Liver (tissue), 9 donors: ENCODE data around the gene MVB12B. TPM values are rescaled to one million over a fixed set of nuclear protein-coding genes. Genes with fewer than 3 reads are reported as not detected.

Source experiments
- DNase-seq: peaks from one replicate; pipeline ENCODE4 v3.0.0-alpha.2; 2017; ENCODE audit warnings: low spot score
- H3K27ac ChIP-seq, 2 donors: one replicate each; pipeline ENCODE4 v1.7.0; 2013; ENCODE audit warnings: inconsistent platforms in 2 of 2, low read length in 2 of 2, control low read depth in 1 of 2, low read depth in 1 of 2, mild to moderate bottlenecking in 1 of 2
- H3K27me3 ChIP-seq, 4 donors: one replicate each; pipeline versions ENCODE4 v1.6.1 to v1.7.0; 2013; ENCODE audit warnings: low read length in 3 of 4, inconsistent platforms in 1 of 4, mild to moderate bottlenecking in 1 of 4, moderate library complexity in 1 of 4; ENCODE audit not compliant: control insufficient read depth in 4 of 4, insufficient read depth in 4 of 4
- H3K36me3 ChIP-seq, 4 donors: one replicate each; pipeline versions ENCODE4 v1.6.1 to v1.7.0; 2013; ENCODE audit warnings: low read length in 3 of 4, mild to moderate bottlenecking in 3 of 4, low read depth in 1 of 4, moderate library complexity in 1 of 4; ENCODE audit not compliant: control insufficient read depth in 4 of 4, insufficient read depth in 3 of 4
- H3K4me1 ChIP-seq, 4 donors: one replicate each; pipeline versions ENCODE4 v1.6.1 to v1.7.0; 2013; ENCODE audit warnings: low read length in 3 of 4, mild to moderate bottlenecking in 3 of 4, moderate library complexity in 1 of 4; ENCODE audit not compliant: control insufficient read depth in 4 of 4, insufficient read depth in 4 of 4
- H3K4me3 ChIP-seq, 3 donors: one replicate each; pipeline versions ENCODE4 v1.6.1 to v1.7.0; 2013; ENCODE audit warnings: low read length in 3 of 3, control low read depth in 1 of 3, low read depth in 1 of 3, mild to moderate bottlenecking in 1 of 3
- H3K9ac ChIP-seq, 2 donors: one replicate each; pipeline ENCODE4 v1.7.0; 2013; ENCODE audit warnings: low read length in 2 of 2, mild to moderate bottlenecking in 2 of 2, moderate library complexity in 2 of 2, control low read depth in 1 of 2, low read depth in 1 of 2
- H3K9me3 ChIP-seq, 4 donors: one replicate each; pipeline versions ENCODE4 v1.6.1 to v1.7.0; 2013; ENCODE audit warnings: low read length in 3 of 4; ENCODE audit not compliant: control insufficient read depth in 4 of 4
- CTCF ChIP-seq: fragments of 150-350 bp; IDR thresholded peaks from 2 replicates; pipeline ENCODE4 v1.5.1; 2017; ENCODE audit warnings: improper control_type of control experiment, low read depth, low read length; ENCODE audit not compliant: missing input control
- EGR1 ChIP-seq, 2 donors: IDR thresholded peaks; 2 replicates each; pipeline ENCODE4 v1.6.1; 2016 to 2018; ENCODE audit warnings: antibody characterized with exemption in 2 of 2, low read depth in 2 of 2
- FOXA1 ChIP-seq: IDR thresholded peaks from 2 replicates; pipeline ENCODE4 v1.6.1; 2016; ENCODE audit warnings: antibody characterized with exemption
- FOXA2 ChIP-seq: IDR thresholded peaks from 2 replicates; pipeline ENCODE4 v1.6.1; 2016; ENCODE audit warnings: antibody characterized with exemption
- GABPA ChIP-seq, 2 donors: IDR thresholded peaks in 1 of 2; conservative IDR thresholded peaks in 1 of 2; 2 replicates each; pipeline ENCODE4 v1.6.1; 2016; ENCODE audit warnings: antibody characterized with exemption in 2 of 2, mild to moderate bottlenecking in 1 of 2, moderate library complexity in 1 of 2
- HNF4A ChIP-seq, 2 donors: conservative IDR thresholded peaks; 2 replicates each; pipeline ENCODE4 v1.6.1; 2016; ENCODE audit warnings: antibody characterized with exemption in 2 of 2, mild to moderate bottlenecking in 2 of 2
- HNF4G ChIP-seq: IDR thresholded peaks from 2 replicates; pipeline ENCODE4 v1.6.1; 2016; ENCODE audit warnings: antibody characterized with exemption
- JUND ChIP-seq, 2 donors: IDR thresholded peaks; 2 replicates each; pipeline ENCODE4 v1.6.1; 2016; ENCODE audit warnings: antibody characterized with exemption in 2 of 2
- MAX ChIP-seq: IDR thresholded peaks from 2 replicates; pipeline ENCODE4 v1.6.1; 2016; ENCODE audit warnings: antibody characterized with exemption
- NR2F2 ChIP-seq: IDR thresholded peaks from 2 replicates; pipeline ENCODE4 v1.6.1; 2016; ENCODE audit warnings: antibody characterized with exemption
- RAD21 ChIP-seq, 2 donors: IDR thresholded peaks; 2 replicates each; pipeline ENCODE4 v1.6.1; 2016; ENCODE audit warnings: antibody characterized with exemption in 2 of 2, mild to moderate bottlenecking in 2 of 2
- REST ChIP-seq: IDR thresholded peaks from 2 replicates; pipeline ENCODE4 v1.6.1; 2016; ENCODE audit warnings: antibody characterized with exemption, mild to moderate bottlenecking
- RXRA ChIP-seq, 2 donors: IDR thresholded peaks; 2 replicates each; pipeline ENCODE4 v1.6.1; 2017 to 2018; ENCODE audit warnings: antibody characterized with exemption in 2 of 2, mild to moderate bottlenecking in 1 of 2
- SP1 ChIP-seq: IDR thresholded peaks from 2 replicates; pipeline ENCODE4 v1.6.1; 2018; ENCODE audit warnings: antibody characterized with exemption, mild to moderate bottlenecking
- TAF1 ChIP-seq: conservative IDR thresholded peaks from 2 replicates; pipeline ENCODE4 v1.6.1; 2016; ENCODE audit warnings: antibody characterized with exemption, mild to moderate bottlenecking
- YY1 ChIP-seq: IDR thresholded peaks from 2 replicates; pipeline ENCODE4 v1.6.1; 2016; ENCODE audit warnings: antibody characterized with exemption, mild to moderate bottlenecking
- WGBS: extraction: QIAGEN DNeasy Blood & Tissue Kit; methylation state at CpG from one replicate; pipeline ENCODE4 v1.1.7; 2013; 5-methylcytosine and 5-hydroxymethylcytosine counted together
- polyA plus RNA-seq, 2 donors: library from polyadenylated mRNA; stranded (reverse) in 1 of 2; unstranded in 1 of 2; fragments of 200-250 nt in 1 of 2; fragments of >200 nt in 1 of 2; fragmentation: Nextera tagmentation in 1 of 2; extraction: Ambion mirVana in 1 of 2; gene quantifications; one replicate each; pipeline versions ENCODE4 v1.2.1 to v1.2.3, GENCODE V29; 2013 to 2015
- total RNA-seq, 2 donors: library from RNA; depleted of rRNA; stranded (reverse); fragments of >200 nt; gene quantifications; one replicate each; pipeline ENCODE4 v1.2.3, GENCODE V29; 2014
- TF ChIP-seq, protein P1 (sequence below): IDR thresholded peaks from 2 replicates; pipeline ENCODE4 v1.6.1; 2016; ENCODE audit warnings: antibody characterized with exemption
- TF ChIP-seq, protein P2 (sequence below): IDR thresholded peaks from 2 replicates; pipeline ENCODE4 v1.6.1; 2016; ENCODE audit warnings: antibody characterized with exemption
- donor health status: healthy.
- donor health status: healthy.
- donor health status: healthy.
- donor health status: healthy.
- donor health status: healthy.

The MVB12B gene
- total and polyA plus RNA-seq, 4 donors, result 5.3 to 12.4 (median 8.4) TPM

- Histone ChIP-seq H3K9me3 (no peaks in the 10 kb centered on the region), H3K27ac (no peak overlapping the region), H3K36me3 (peaks cover 0 to 12% (median 5%) of the 10 kb centered on the region in 4 donors), H3K4me3 (no peak overlapping the region), H3K9ac (no peak overlapping the region), H3K27me3 (no peaks in the 10 kb centered on the region), H3K4me1 (peaks cover 14 to 48% (median 26%) of the 10 kb centered on the region in 4 donors)
- 95% methylated on average over 32 of the region's 32 CpGs for WGBS
- TF ChIP-seq HNF4G (no peak), RXRA (IDR thresholded peaks at IDR 0.05) (no peak), FOXA1 (no peak), YY1 (no peak), SP1 (no peak), CTCF (no peak), RAD21 (IDR thresholded peaks at IDR 0.05) (no peak), TAF1 (no peak)
- TF ChIP-seq, protein P1, sequence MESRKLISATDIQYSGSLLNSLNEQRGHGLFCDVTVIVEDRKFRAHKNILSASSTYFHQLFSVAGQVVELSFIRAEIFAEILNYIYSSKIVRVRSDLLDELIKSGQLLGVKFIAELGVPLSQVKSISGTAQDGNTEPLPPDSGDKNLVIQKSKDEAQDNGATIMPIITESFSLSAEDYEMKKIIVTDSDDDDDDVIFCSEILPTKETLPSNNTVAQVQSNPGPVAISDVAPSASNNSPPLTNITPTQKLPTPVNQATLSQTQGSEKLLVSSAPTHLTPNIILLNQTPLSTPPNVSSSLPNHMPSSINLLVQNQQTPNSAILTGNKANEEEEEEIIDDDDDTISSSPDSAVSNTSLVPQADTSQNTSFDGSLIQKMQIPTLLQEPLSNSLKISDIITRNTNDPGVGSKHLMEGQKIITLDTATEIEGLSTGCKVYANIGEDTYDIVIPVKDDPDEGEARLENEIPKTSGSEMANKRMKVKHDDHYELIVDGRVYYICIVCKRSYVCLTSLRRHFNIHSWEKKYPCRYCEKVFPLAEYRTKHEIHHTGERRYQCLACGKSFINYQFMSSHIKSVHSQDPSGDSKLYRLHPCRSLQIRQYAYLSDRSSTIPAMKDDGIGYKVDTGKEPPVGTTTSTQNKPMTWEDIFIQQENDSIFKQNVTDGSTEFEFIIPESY, result no peak
- TF ChIP-seq, protein P2, sequence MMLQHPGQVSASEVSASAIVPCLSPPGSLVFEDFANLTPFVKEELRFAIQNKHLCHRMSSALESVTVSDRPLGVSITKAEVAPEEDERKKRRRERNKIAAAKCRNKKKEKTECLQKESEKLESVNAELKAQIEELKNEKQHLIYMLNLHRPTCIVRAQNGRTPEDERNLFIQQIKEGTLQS, result no peak
- DNase-seq, result no peak
Observed at GRCh38 chr9:126337729-126338372, 11.2 kb downstream of the MVB12B start.

- H3K9ac ChIP-seq, result no peak overlapping the region
Observed at GRCh38 chr9:126338945-126339344, 12.3 kb downstream of the MVB12B start.

More at GRCh38 chr9:126338945-126339344, 12.3 kb downstream of the MVB12B start:
- Histone ChIP-seq H3K27ac (no peak overlapping the region), H3K9me3 (no peaks in the 10 kb centered on the region), H3K36me3 (peaks cover 0 to 12% (median 5%) of the 10 kb centered on the region in 4 donors), H3K4me3 (no peak overlapping the region), H3K4me1 (peaks cover 14 to 49% (median 31%) of the 10 kb centered on the region in 4 donors), H3K27me3 (no peaks in the 10 kb centered on the region)
- TF ChIP-seq HNF4A (conservative IDR thresholded peaks at IDR 0.05) (no peak), NR2F2 (no peak), TAF1 (no peak), YY1 (no peak), REST (no peak), FOXA2 (no peak), EGR1 (IDR thresholded peaks at IDR 0.05; ENCODE audit: low read depth in 2 of 2) (no peak), CTCF (no peak), JUND (IDR thresholded peaks at IDR 0.05) (no peak), MAX (no peak), GABPA (IDR thresholded peaks at IDR 0.05 in 1 of 2, conservative IDR thresholded peaks at IDR 0.05 in 1 of 2) (no peak), SP1 (no peak), FOXA1 (no peak), RXRA (IDR thresholded peaks at IDR 0.05) (no peak), HNF4G (no peak)
- TF ChIP-seq, protein P1, result no peak
- TF ChIP-seq, protein P2, result no peak
- WGBS, result 61% methylated on average over 3 of the region's 3 CpGs
- no peak for DNase-seq
